GM03348 (cell line): ENCODE data around the gene MAPK8IP3.

ENCODE experiments used
- DNase-seq: peaks from one replicate; pipeline ENCODE4 v3.0.0; 2012; ENCODE audit warnings: low spot score

MAPK8IP3 gene

GRCh38 chr16:1762196-1762878 is 56.3 kb downstream of the MAPK8IP3 start:
- no peak for DNase-seq

- DNase-seq: no peak
These were observed 57.0 kb downstream of the MAPK8IP3 start for GRCh38 chr16:1762879-1763520.

- DNase-seq: no peak
These were observed 57.8 kb downstream of the MAPK8IP3 start for GRCh38 chr16:1763521-1764511.

DNA sequence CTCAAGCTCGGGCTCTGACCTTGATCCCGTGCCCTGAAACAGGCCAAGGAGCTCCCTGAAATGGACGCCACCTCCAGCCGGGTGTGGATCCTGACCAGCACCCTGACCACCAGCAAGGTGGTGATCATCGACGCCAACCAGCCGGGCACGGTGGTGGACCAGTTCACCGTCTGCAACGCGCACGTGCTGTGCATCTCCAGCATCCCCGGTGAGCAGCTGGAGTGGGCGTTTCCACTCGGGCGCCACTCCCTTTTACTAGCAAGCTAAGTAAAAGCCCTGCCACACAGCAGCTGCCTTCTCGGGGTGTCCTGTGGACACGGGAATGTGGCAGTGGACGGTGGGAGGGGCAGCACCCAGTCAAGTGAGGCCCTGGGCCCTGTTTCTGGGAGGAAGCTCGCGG is 59.0 kb downstream of the MAPK8IP3 start:
- DNase-seq: no peak

DNA sequence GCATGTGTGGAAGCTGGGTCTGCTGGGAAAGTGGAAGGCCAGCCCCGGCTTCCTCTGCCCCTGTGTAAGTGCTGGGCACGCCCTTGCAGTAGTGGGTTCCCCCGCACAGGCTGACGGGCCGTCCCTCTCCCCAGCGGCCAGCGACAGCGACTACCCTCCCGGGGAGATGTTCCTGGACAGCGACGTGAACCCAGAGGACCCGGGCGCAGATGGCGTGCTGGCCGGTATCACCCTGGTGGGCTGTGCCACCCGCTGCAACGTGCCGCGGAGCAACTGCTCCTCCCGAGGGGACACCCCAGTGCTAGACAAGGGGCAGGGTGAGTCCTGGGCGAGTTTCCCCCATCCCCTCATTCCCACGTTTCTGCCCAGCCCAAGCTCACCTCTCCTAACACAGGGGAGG is 59.8 kb downstream of the MAPK8IP3 start:
- no peak for DNase-seq

DNA sequence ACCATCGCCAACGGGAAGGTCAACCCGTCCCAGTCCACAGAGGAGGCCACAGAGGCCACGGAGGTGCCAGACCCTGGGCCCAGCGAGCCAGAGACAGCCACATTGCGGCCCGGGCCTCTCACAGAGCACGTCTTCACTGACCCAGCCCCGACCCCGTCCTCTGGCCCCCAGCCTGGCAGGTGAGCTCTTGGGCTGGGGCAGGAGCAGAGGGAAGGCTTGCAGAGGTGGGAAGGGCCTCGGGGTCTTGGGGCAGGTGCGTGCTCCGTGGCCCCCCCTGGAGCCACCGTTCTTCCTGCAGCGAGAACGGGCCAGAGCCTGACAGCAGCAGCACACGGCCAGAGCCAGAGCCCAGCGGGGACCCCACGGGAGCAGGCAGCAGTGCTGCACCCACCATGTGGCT is 60.2 kb downstream of the MAPK8IP3 start:
- no peak for DNase-seq

GRCh38 chr16:1766701-1767100 is 60.7 kb downstream of the MAPK8IP3 start:
- DNase-seq: no peak

DNA sequence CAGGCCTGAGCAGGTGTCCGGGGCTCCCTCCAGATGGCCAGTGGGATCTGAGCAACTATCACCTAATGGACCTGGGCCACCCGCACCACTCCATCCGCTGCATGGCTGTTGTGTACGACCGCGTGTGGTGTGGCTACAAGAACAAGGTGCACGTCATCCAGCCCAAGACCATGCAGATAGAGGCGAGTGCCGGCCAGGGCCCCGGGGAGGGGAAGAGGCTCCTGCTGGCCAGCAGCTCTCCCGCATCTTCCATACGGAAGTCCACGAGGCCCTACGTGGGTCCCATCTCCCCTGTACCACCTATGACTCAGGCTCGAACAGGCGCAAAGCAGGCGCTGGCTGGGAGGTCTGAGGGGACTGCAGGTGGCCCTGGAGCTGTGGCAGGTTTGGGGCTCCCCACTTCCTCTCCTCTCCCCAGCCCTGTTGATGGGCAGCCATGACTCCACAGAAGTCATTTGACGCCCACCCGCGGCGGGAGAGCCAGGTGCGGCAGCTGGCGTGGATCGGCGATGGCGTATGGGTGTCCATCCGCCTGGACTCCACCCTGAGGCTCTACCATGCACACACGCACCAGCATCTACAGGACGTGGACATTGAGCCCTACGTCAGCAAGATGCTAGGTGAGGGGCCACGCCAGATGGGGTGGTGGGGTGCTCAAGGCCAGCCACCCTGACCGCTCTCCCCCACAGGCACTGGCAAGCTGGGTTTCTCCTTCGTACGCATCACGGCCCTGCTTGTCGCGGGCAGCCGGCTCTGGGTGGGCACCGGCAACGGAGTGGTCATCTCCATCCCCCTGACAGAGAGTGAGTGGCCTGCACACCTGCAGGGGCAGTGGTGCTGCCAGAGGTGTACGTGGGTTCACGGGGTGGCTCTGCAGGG is 61.4 kb downstream of the MAPK8IP3 start:
- no peak for DNase-seq

- DNase-seq: no peak
These were observed 62.2 kb downstream of the MAPK8IP3 start for GRCh38 chr16:1768061-1768766.

DNA sequence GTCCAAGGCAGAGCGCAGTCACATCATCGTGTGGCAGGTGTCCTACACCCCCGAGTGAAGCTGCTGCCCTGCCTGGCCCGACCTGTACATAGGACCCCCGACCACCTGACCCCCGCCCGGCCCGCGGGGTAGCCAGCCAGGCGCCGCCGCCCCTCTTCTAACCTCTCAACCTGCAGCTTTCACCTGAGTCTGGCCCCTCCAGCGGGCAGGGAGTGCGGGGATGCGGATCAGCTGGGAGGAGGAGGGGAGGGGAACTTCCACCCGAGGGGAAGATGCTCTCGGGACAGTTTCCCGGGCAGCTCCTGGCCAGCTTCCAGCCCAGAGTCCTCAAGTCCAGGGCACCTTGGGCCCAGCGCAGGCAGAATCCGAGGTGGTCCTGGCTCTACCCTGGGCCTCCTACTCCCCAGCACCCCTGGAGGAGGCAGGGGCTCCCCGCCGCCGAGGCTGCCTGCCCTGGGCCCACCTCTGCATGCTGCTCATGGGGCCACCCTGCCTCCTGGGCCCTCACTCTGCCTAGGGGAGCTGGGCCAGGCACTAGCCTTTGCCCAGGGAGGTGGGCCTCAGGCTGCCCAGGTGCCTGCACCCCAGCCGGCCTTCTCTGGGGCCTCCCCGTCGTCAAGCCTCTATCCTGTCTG is 62.9 kb downstream of the MAPK8IP3 start:
- DNase-seq: no peak

- DNase-seq: no peak
These were observed 63.7 kb downstream of the MAPK8IP3 start for GRCh38 chr16:1769402-1770300.

DNA sequence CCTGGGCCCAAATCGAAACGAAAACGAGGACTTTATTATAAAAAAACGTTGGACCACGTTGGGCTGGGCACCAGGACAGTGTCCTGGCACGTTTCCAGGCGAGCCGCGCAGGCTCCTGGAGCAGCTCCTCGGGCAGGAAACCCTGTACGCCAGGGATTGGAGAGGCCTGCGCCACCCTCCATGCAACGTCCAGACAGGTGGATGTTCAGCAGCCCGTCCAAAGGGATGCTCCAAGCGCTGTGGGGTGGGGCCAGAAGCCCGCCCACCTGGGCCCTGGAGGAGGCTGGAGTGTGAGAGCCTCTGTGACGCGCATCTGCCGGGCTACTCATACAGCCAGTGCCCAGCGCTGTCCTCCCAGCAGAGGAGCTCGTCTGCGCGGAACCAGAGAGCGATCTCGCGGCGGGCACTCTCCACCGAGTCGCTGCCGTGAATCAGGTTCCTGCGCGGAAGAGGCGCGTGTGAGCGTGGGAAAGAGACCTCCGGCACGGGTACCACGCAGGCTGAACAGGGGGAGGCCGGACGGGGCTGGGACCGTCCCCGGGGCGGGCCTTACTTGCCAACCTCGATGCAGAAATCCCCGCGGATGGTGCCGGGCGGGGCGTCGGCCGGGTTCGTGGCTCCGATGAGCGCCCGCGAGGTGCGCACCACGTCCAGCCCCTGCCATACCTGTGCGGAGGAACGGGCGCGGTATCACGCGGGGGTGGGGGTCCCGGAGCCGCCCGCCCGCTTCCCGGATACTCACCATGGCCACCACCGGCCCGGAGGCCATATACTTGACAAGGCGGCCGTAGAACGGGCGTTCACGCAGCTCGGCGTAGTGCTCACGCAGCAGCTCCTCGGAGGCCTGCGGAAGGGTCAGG is 64.6 kb downstream of the MAPK8IP3 start:
- DNase-seq: peak; percentile 67

DNA sequence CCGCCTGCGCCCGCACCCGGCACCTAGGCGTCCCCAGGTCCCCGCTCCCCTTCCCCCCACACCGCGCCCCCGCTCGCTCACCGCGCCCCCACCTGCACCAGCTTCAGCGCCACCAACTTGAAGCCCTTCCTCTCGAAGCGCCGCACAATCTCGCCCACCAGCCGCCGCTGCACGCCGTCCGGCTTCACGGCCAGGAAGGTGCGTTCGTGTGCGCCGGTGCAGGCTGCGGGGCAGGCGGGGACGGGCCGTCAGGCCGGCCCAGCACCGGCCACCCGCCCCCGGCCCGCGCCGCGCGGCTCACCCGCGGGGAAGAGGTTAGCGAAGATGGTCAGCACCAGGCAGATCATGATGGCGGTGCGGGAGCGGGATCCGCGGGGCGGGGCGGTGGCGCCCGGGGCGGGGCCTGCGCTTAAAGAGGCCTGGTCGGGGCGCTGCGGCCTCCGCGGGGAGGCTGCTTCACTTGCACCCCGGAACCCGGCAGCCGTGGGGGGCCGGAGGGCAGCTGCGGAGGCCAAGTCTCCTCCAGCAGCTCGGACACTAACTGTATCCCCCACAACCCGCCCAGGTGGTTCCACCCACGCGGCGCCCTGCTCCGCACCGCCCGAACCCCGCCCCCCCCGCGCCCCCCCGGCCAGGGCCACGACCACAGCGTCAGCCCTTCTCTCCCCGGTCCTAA is 65.3 kb downstream of the MAPK8IP3 start, which contains the start of gene NME3:
Gene NME3 (minus strand): TSS at position 356 of the 676 bp plus-strand sequence. CDS start 9 bp downstream, at position 347.
- peak; percentile 94 for DNase-seq

- DNase-seq: no peak
These were observed 65.9 kb downstream of the MAPK8IP3 start for GRCh38 chr16:1771864-1772361.

- DNase-seq: peak; percentile 29
These were observed 66.4 kb downstream of the MAPK8IP3 start, which contains the start of gene EME2 for GRCh38 chr16:1772362-1772907. Gene EME2 (plus strand): TSS chr16:1772810. CDS start chr16:1773228, 418 bp downstream.

DNA sequence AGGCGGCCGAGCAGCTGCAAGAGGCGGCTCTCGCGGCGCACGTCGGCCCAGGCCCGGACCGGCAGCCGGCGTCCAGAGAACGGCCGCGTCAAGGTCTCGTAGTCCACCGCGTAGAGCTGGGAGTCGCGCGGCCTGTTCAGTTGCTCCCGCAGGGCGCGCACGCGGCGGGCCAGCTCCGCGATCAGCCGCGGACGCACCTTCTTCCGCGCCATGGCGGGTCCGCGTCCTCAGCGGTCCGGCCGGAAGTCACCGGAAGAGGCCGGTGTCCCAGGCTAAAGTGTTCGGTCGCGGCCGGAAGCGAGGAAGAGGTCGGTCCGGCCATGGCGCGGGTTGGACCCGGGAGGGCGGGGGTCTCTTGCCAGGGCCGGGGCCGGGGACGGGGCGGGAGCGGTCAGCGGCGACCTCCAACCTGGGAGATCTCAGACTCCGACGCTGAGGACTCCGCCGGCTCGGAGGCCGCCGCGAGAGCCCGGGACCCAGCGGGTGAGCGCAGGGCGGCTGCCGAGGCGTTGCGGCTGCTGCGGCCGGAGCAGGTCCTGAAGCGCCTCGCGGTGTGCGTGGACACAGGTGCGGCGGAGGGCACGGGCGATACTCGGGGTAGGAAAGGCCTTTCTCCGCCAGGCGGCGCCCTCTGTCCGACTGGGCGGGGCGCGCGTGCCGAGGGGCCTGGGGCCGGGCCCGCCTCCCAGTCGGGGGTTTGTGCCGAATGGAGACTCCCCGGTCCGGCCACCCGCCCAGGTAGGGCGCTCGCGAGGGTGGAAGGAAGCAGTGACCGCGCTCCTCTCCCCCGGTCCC is 67.1 kb downstream of the MAPK8IP3 start, which contains the start of gene MRPS34:
Gene MRPS34 (minus strand): TSS at position 227 of the 795 bp plus-strand sequence. CDS start 15 bp downstream, at position 212.
- DNase-seq: peak; percentile 89
